Ammon's horn (tissue), 1 donor: ENCODE results near the gene RBFOX1.

Experiments used
- DNase-seq: peaks from one replicate; pipeline ENCODE4 v3.0.0-alpha.2; 2016; ENCODE audit warnings: low spot score

RBFOX1 gene

DNA sequence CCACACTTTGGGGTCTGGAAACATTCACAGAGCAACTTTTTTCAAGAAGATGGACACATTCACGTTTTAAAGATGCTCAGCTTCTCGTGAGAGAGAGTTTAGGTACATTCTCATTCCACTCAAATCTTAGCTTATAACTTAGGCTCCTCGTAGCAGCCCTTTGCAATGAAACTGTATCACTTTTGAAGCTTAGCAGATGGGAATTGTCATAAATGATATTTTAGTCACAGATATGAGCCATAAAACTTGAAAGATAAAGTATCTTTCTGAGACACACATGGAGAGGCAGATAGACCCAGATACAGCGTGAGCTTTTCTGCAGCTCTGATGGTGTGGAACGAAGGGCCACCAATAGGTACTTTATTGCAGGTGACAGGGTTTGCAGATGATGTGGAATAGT, 41.1 kb downstream of the RBFOX1 start:
- DNase-seq = no peak

DNA sequence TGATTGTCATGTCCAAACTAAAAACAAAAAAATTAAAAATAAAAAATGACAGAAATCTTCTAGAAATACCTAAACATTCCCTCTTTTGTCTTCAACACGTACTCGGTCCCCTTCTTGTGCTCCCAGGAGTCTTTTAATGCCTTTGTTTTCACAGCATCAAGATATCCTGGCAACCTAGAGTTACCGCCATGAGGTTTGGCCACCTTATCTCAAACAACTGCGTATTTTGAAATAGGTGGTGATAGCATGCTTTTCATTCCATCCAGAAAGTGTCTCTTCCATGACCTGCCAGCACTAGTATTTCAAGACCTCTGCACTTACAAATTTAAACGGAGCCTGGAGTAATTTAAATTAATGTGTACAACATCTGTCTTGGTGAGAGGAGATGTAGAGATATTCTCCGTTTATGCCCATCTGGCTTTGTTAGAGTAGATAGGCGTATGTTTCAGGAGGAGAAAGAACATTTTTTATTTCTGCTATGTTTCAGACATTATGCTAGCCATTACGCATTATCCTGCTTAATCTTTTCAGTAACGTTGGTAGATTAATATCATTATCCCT, 42.0 kb downstream of the RBFOX1 start:
- DNase-seq = no peak

DNA sequence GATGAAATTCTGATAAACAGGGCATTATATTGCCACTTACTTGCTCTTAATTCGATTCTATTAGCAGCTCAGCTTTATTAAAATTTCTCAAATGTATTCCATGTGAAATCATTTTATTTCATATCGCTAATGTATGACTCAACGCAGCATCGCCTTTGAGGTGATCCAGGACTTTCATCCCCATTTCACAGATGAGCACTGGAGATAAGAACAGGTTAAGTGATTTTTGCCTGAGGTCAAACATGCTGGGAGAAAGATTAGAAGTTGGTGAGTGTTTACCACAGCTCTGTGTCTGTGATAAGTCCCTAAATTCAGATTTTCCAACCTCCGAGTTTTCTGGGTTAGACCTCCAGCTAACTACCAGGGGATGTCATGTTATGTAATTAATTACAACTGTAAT, 43.6 kb downstream of the RBFOX1 start:
- no peak for DNase-seq

GRCh38 chr16:7377231-7377630, 44.6 kb downstream of the RBFOX1 start:
- no peak for DNase-seq

- no peak for DNase-seq
Measured at GRCh38 chr16:7378024-7378695, 45.5 kb downstream of the RBFOX1 start.

DNA sequence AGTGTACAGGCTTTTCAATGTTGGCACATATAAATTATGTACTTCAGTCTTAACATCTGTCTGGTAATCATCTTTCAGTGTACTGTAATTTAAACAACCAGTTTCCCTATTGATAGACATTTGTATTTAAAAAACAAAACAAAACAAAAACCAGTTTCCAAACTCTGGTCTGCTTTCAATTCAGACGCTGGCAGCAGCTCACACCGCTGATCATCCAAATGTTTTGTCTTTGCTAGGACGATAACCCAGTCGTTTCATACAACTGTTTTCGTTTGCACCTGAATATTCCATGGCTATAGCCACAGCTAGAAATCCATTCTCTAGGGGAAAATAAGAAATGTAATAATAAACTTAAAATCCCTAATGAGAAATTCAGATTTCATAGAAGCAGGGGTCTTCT, 47.8 kb downstream of the RBFOX1 start:
- DNase-seq = no peak

- DNase-seq = no peak
Measured at GRCh38 chr16:7380911-7381310, 48.3 kb downstream of the RBFOX1 start.

DNA sequence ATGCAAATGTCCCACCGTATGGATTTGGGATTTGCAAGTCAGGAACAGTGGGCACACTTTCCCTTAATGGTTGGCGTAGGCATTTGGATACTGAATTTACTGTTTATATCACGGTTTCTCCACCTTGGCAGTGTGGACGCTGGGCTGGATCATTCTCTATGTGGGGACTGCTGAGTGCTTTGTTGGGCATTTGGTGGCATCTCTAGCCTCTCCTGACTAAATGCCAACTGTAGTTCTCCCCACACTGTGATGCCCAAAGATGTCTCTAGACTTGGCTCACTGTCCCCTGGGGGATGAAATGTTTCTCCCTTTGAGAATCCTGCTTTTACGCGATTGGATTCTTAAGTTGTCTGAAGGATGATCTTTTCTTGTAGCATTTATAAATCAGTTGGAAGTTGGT, 49.0 kb downstream of the RBFOX1 start:
- no peak for DNase-seq

DNA sequence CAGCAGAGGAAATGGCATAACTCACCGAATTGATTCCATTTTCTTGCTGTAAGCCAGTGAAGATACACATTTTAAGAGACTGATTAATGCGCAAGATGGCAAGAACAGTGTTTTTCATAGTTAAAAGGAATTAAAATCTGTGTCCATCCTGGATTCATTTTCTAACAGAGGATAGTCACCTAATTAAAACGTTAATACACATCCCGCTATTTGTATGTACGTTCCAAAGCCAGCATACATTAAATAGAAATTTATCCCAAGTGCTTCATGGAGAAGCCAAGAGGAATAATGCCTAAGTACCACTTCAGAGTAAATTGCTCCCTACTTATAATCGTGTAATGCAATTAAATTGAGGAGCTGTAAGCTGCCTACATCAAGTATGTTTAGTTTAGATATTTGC, 49.9 kb downstream of the RBFOX1 start:
- DNase-seq = no peak

GRCh38 chr16:7390974-7391373, 58.3 kb downstream of the RBFOX1 start:
- no peak for DNase-seq

DNA sequence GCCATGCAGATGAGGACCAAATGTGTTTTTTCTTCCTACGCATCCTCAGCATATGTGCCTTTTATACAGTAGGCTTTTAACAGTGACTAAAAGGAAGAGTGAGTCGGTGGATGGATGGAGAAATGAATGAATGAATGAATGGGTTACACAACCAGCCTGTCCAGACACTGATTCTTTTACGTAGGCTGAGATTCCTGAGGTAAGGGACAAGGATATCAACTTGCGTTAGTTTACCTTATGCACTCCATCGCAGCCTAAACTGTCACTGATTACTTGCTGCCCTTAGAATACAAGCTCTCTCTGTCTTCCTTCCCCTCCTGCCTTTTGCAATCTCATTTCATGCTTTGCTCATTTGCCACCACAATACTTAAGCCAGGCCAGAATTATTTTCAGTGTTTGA, 59.0 kb downstream of the RBFOX1 start:
- DNase-seq = no peak

- DNase-seq = no peak
Measured at GRCh38 chr16:7392206-7392605, 59.6 kb downstream of the RBFOX1 start.

GRCh38 chr16:7393680-7394079, 61.0 kb downstream of the RBFOX1 start:
- no peak for DNase-seq

DNA sequence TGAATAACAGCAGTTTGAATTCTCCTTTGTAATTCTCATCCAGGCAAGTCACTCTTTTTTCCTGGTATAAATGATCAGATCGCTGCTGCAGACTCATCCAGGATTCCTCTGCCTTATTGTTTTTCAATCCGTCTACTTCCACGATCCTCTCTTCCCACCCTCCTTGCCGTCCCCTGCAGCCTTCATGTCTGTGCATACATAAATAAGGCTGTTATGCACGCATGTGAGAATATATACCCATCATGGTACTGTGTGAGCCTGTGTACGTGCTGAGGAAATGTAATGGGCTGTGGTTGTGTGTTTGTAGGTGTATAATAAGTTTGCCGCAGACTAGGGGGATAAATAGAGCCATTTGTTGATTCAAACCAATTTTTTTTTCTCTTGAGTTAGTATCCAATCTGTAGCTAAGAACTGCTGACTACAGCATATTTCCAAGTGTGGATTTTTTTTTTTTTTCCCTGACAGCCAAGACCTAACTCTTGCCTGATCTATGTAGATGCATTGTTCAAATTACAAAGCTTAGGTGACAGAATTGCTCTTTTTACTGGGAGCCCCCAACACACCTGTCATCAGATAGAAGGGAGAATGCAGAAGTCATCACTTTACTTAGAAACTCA, 62.2 kb downstream of the RBFOX1 start:
- DNase-seq = no peak

- no peak for DNase-seq
Measured at GRCh38 chr16:7397901-7398300, 65.3 kb downstream of the RBFOX1 start.

DNA sequence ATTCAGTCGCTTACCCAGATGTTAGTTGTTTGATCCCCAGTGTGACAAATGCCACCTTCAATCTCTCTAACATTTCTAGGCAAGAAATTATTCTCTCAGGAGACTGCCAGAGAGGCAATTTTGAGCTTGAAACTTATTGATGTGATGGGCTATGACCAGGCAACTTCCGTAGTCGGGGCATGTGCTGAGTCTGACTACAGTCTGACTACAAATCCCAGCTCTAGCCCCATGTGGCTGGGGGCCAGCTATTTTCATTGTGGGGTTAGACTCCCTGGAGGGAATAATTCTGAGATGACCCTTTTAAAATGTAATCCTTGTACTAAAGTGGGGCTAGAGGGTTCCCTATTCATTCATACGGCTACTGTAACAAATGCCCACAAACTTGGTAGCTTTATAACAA, 65.9 kb downstream of the RBFOX1 start:
- no peak for DNase-seq

DNA sequence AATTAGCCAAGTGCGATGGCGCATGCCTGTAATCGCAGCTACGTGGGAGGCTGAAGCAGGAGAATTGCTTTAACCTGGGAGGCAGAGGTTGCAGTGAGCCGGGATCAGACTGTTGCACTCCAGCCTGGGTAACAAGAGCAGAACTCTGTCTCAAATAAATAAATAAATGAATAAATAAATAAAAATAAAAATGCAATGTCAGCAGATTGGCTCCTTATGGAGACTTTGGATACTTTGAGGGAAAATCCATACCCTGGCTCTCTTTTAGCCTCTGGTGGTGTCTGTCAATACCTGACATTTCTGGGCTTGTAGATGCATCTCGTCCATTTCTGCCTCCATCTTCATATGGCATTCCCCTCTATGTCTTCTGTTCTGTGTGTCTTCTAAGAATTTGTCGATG, 66.7 kb downstream of the RBFOX1 start:
- no peak for DNase-seq

- no peak for DNase-seq
Measured at GRCh38 chr16:7400117-7400890, 67.7 kb downstream of the RBFOX1 start.

DNA sequence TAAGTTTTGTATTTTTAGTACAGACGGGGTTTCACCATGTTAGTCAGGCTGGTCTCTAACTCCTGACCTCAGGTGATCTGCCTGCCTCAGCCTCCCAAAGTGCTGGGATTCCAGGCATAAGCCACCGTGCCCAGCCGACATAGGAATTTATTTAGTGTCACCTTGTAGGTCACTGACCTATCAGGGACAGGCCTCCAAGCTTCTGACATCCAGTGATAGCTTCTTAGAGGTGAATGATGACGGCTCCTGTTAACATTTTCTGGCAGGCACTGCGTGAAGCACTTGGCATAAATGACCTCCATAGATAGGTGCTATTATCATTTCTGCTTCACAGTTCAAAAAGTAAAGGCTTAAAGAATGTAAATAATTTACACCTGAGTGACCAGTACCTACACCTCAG, 71.6 kb downstream of the RBFOX1 start:
- DNase-seq = no peak

GRCh38 chr16:7405166-7405565, 72.5 kb downstream of the RBFOX1 start:
- DNase-seq = peak; percentile 54

DNA sequence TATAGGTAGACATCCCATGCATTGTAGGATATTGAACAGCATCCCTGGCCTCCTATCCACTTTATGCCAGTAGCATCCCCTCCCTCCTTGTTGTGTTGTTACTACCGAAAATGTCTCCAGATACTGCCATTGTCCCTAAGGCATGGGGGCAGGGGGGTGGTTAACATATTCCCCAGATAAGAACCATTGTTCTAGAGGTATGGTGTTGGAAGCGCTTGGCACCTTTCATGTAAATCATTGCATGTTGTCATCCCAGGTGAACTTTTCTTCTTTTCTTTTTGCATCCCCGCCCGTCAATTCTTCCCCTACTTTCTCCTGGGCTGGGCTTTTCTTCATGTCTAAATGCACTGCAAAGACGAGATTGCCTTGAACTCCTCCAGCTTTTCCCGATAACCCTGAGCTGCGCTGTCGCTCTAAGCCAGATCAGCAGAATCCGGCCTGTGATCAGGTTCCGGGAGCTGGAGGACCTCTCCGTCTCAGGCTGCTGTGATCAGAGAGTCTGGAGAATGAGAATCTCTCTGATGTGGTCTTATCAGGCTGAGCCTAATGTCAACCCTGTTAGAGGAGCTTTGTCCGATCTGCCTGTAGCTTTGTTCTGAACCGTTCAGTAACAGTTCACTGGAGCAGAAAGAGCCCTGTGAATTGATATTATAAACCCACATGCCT, 76.2 kb downstream of the RBFOX1 start:
- DNase-seq = no peak

DNA sequence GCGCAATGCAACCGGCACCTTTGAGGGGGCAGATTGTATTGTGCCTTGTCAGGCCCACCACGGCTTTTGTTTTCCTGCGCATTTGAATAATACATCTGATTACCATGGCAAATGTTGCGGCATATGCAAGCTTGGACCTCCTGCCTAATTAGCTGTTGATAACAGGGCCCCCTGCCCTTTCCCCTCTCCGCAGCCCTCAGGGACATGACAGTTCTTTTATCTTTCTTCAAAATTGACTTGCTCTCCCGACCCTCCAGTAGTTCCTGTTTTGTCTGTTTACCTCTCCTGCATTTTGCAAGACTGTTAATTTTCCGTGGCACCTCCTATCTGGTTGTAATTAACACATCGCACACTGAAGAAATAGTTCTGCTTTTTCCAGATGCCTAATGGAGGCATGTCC, 86.8 kb downstream of the RBFOX1 start:
- no peak for DNase-seq

DNA sequence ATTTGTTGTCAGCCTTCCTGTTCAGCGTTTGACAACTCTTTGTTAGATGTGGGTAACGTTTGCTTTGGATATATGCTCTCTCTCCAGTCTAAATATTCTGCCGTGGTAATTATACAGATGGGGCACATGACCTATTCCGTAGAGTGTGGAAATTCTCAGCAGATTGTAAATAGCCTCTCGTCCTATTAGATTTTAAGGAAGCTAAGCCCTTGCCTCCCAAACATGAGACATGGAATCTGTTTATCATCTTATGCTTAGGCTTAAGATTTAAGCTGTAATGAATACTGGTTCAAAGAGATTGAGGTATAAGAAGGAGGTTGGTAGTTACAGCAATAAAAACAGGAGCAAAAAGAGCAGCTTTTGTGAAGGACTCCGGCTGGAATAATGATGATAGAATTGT, 87.4 kb downstream of the RBFOX1 start:
- DNase-seq = no peak
